HCT116 (cell line): ENCODE data around the gene TOPBP1. TPM values are rescaled to one million over a fixed set of nuclear protein-coding genes. Genes with fewer than 3 reads are reported as not detected.

Source experiments
- ATAC-seq: fragments of 200-7000 bp; cut with Tn5 transposase; 2 replicates; pipeline ENCODE4 v1.9.1; 2020; ENCODE audit warnings: mild to moderate bottlenecking, moderate library complexity
- BruUV-seq: library from RNA; stranded (reverse); fragments of 400-500 nt; replicated peaks from 2 replicates; lab custom pipeline; 2021; lab: Mats Ljungman, UMichigan
- CTCF ChIA-PET: fragments of 300-600 bp; sonication (Branson Sonifier 250); formaldehyde crosslinking; loops from one replicate; lab custom pipeline; 2021; ENCODE audit warnings: antibody characterized with exemption; lab: Charles Lee
- POLR2A ChIA-PET: fragments of 300-600, 350-600 bp; sonication (Branson Sonifier 250); formaldehyde crosslinking; loops from one replicate; lab custom pipeline; 2021; ENCODE audit warnings: antibody characterized with exemption; lab: Charles Lee
- RAD21 ChIA-PET, 2 experiments: fragments of 300-600 bp; sonication (Branson Sonifier 250); formaldehyde crosslinking; loops; one replicate each; lab custom pipeline; 2023; ENCODE audit warnings: low total read pairs in 2 of 2; ENCODE audit not compliant: uncharacterized antibody in 2 of 2, unreplicated experiment in 2 of 2, low non-redundant PET in 1 of 2; lab: Charles Lee
- DNase-seq: peaks from one replicate; pipeline ENCODE4 v3.0.0-alpha.2; 2010; ENCODE audit warnings: low read depth, low spot score
- H2AFZ ChIP-seq: fragments of 200-600 bp; shearing (Covaris generic), sonication (generic); 2 replicates; pipeline ENCODE4 v1.6.1; 2017; ENCODE audit warnings: low read depth, mixed run types, mixed read lengths, antibody characterized with exemption, low read length; ENCODE audit not compliant: poor library complexity, severe bottlenecking
- H3K27ac ChIP-seq: 2 replicates; pipeline ENCODE4 v1.5.1; 2012; ENCODE audit warnings: low read depth, low read length
- H3K27me3 ChIP-seq: fragments of 200-600 bp; sonication (generic); 2 replicates; pipeline ENCODE4 v1.6.1; 2016; ENCODE audit warnings: mixed run types, low read length, mixed read lengths; ENCODE audit not compliant: insufficient read depth
- H3K36me3 ChIP-seq, 2 experiments: fragments of 200-500 bp in 1 of 2; fragments of 200-600 bp in 1 of 2; sonication (Bioruptor generic) in 1 of 2; sonication (generic) in 1 of 2; 2 replicates each; pipeline versions ENCODE4 v1.5.1 to v1.6.1; 2014 to 2016; ENCODE audit warnings: low read length in 2 of 2, inconsistent platforms in 1 of 2, mixed read lengths in 1 of 2, mixed run types in 1 of 2; ENCODE audit not compliant: insufficient read depth in 2 of 2, control insufficient read depth in 1 of 2
- H3K4me1 ChIP-seq, 2 experiments: fragments of 200-600 bp in 1 of 2; sonication (generic) in 1 of 2; 2 replicates each; pipeline versions ENCODE4 v1.5.1 to v1.6.1; 2012 to 2017; ENCODE audit warnings: low read length in 2 of 2, inconsistent platforms in 1 of 2, mild to moderate bottlenecking in 1 of 2, mixed read lengths in 1 of 2, mixed run types in 1 of 2, moderate library complexity in 1 of 2; ENCODE audit not compliant: insufficient read depth in 2 of 2, control insufficient read depth in 1 of 2
- H3K4me2 ChIP-seq: fragments of 200-600 bp; sonication (generic); 2 replicates; pipeline ENCODE4 v1.6.1; 2017; ENCODE audit warnings: mixed run types, low read length, mixed read lengths
- H3K4me3 ChIP-seq, 2 experiments: fragments of 200-600 bp in 1 of 2; sonication (generic) in 1 of 2; replicated peaks in 1 of 2; 2 replicates each; pipeline ENCODE4 v1.5.1; 2011 to 2016; ENCODE audit warnings: low read length in 2 of 2, control low read depth in 1 of 2, low read depth in 1 of 2, mild to moderate bottlenecking in 1 of 2, mixed read lengths in 1 of 2, mixed run types in 1 of 2
- H3K79me2 ChIP-seq: fragments of 200-600 bp; sonication (generic); 2 replicates; pipeline ENCODE4 v1.6.1; 2017; ENCODE audit warnings: mild to moderate bottlenecking, mixed run types, low read length, moderate library complexity, mixed read lengths; ENCODE audit not compliant: insufficient read depth
- H3K9ac ChIP-seq: fragments of 200-600 bp; sonication (generic); 2 replicates; pipeline ENCODE4 v1.6.1; 2016; ENCODE audit warnings: low read length, mixed read lengths
- H3K9me2 ChIP-seq: fragments of 200-600 bp; sonication (generic), shearing (Covaris generic); 2 replicates; pipeline ENCODE4 v1.6.1; 2017; ENCODE audit warnings: mixed run types, mild to moderate bottlenecking, moderate library complexity; ENCODE audit not compliant: insufficient read depth
- H3K9me3 ChIP-seq, 2 experiments: fragments of 200-500 bp in 1 of 2; fragments of 200-600 bp in 1 of 2; sonication (Bioruptor generic) in 1 of 2; sonication (generic) in 1 of 2; 2 replicates each; pipeline ENCODE4 v1.6.1; 2014 to 2017; ENCODE audit warnings: low read length in 2 of 2, mixed read lengths in 2 of 2, inconsistent platforms in 1 of 2, low read depth in 1 of 2, mild to moderate bottlenecking in 1 of 2, mixed run types in 1 of 2, moderate library complexity in 1 of 2; ENCODE audit not compliant: control insufficient read depth in 1 of 2, insufficient read depth in 1 of 2
- H4K20me1 ChIP-seq: fragments of 200-600 bp; sonication (generic), shearing (Covaris generic); 2 replicates; pipeline ENCODE4 v1.6.1; 2017; ENCODE audit warnings: mixed run types, mild to moderate bottlenecking, moderate library complexity; ENCODE audit not compliant: insufficient read depth
- CBX3 ChIP-seq: IDR thresholded peaks from 2 replicates; pipeline ENCODE4 v1.6.1; 2012; ENCODE audit warnings: low read depth
- CEBPB ChIP-seq: IDR thresholded peaks from 2 replicates; pipeline ENCODE4 v1.6.1; 2012; ENCODE audit warnings: low read depth
- EZH2 ChIP-seq: fragments of 200-600 bp; sonication (generic); IDR thresholded peaks from 2 replicates; pipeline ENCODE4 v1.6.1; 2017; ENCODE audit warnings: antibody characterized with exemption, mixed run types
- FOSL1 ChIP-seq: IDR thresholded peaks from 2 replicates; pipeline ENCODE4 v1.6.1; 2012; ENCODE audit warnings: low read depth
- JUND ChIP-seq: IDR thresholded peaks from 2 replicates; pipeline ENCODE4 v1.6.1; 2012
- POLR2A ChIP-seq: IDR thresholded peaks from 2 replicates; pipeline ENCODE4 v1.7.0; 2011; ENCODE audit warnings: borderline replicate concordance; ENCODE audit not compliant: insufficient read depth, insufficient read length; ENCODE audit errors: extremely low read depth
- POLR2AphosphoS5 ChIP-seq: IDR thresholded peaks from 2 replicates; pipeline ENCODE4 v1.6.1; 2011; ENCODE audit warnings: mild to moderate bottlenecking, low read depth, low read length, moderate library complexity
- RAD21 ChIP-seq: IDR thresholded peaks from 2 replicates; pipeline ENCODE4 v1.6.1; 2012; ENCODE audit warnings: low read depth, mild to moderate bottlenecking
- SP1 ChIP-seq: IDR thresholded peaks from 2 replicates; pipeline ENCODE4 v1.6.1; 2012; ENCODE audit warnings: low read depth
- TCF7L2 ChIP-seq: IDR thresholded peaks from 2 replicates; pipeline ENCODE4 v1.7.0; 2011; ENCODE audit warnings: borderline replicate concordance, inconsistent platforms; ENCODE audit not compliant: insufficient read depth, insufficient read length; ENCODE audit errors: extremely low read depth
- ZFX ChIP-seq: fragments of 450-650 bp; IDR thresholded peaks from 2 replicates; pipeline ENCODE4 v1.6.1; 2017
- intact Hi-C: fragments of 100-400 bp; cut with micrococcal nuclease; formaldehyde crosslinking; loops from 2 replicates; pipeline ENCODE4 v1.10.0; 2022
- total RNA-seq: library from RNA; stranded (reverse); gene quantifications from one replicate; pipeline ENCODE4 v1.2.1, GENCODE V29; 2021; ENCODE audit not compliant: unreplicated experiment
- TF ChIP-seq, protein P1 (sequence below): IDR thresholded peaks from 2 replicates; pipeline ENCODE4 v1.6.1; 2012; ENCODE audit warnings: low read depth
- TF ChIP-seq, protein P2 (sequence below): IDR thresholded peaks from 2 replicates; pipeline ENCODE4 v1.6.1; 2012

Gene TOPBP1
- total RNA-seq, 1 experiment from 2014 or later, result 42.2 TPM

DNA sequence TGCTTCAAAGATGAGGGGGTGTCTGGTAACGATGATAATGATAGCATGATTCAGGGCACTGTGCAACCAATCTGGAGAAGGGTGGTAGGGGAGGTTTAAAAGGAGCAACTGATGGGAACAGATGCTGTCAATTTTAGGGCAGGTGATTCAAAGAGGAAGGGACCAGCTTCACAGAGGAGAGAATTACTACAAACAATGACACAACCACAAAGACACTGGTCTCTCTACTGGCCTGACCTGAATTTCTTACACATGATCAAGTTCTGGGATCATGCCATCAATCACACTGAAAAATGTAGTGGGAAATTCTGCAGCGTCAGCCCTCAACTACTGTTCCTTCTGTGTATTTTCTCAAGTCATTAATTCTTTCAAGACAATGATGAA lies 90.8 kb downstream of the TOPBP1 start:
- Histone ChIP-seq H3K4me2 (0 out of 2 replicates have a peak overlapping the region, but pooled peaks have one; percentile 65), H3K9me2 (no peaks in the 10 kb centered on the region), H2AFZ (no peak overlapping the region), H4K20me1 (peaks cover 12% of the 10 kb centered on the region; the same call in 1 of the 2 replicates), H3K9ac (no peak overlapping the region), H3K36me3 (peaks cover 4 to 6% of the 10 kb centered on the region in 2 experiments), H3K79me2 (peaks cover 18% of the 10 kb centered on the region), H3K9me3 (no peaks in the 10 kb centered on the region), H3K27me3 (no peaks in the 10 kb centered on the region), H3K4me3 (no peak overlapping the region)
- intact Hi-C loops, result loop anchor here (5.0 kb wide), 1 partner anchor 849 kb away; the partner anchor contains the start of gene NPHP3
- no peak for ATAC-seq
- CTCF ChIA-PET, result no interaction called here
- TF ChIP-seq EZH2 (no peak), JUND (no peak), POLR2AphosphoS5 (no peak), SP1 (no peak), ZFX (no peak), RAD21 (no peak), CBX3 (no peak), FOSL1 (no peak), CEBPB (no peak), POLR2A (no peak), TCF7L2 (no peak)
- TF ChIP-seq, protein P1, sequence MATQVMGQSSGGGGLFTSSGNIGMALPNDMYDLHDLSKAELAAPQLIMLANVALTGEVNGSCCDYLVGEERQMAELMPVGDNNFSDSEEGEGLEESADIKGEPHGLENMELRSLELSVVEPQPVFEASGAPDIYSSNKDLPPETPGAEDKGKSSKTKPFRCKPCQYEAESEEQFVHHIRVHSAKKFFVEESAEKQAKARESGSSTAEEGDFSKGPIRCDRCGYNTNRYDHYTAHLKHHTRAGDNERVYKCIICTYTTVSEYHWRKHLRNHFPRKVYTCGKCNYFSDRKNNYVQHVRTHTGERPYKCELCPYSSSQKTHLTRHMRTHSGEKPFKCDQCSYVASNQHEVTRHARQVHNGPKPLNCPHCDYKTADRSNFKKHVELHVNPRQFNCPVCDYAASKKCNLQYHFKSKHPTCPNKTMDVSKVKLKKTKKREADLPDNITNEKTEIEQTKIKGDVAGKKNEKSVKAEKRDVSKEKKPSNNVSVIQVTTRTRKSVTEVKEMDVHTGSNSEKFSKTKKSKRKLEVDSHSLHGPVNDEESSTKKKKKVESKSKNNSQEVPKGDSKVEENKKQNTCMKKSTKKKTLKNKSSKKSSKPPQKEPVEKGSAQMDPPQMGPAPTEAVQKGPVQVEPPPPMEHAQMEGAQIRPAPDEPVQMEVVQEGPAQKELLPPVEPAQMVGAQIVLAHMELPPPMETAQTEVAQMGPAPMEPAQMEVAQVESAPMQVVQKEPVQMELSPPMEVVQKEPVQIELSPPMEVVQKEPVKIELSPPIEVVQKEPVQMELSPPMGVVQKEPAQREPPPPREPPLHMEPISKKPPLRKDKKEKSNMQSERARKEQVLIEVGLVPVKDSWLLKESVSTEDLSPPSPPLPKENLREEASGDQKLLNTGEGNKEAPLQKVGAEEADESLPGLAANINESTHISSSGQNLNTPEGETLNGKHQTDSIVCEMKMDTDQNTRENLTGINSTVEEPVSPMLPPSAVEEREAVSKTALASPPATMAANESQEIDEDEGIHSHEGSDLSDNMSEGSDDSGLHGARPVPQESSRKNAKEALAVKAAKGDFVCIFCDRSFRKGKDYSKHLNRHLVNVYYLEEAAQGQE, result no peak
- TF ChIP-seq, protein P2, sequence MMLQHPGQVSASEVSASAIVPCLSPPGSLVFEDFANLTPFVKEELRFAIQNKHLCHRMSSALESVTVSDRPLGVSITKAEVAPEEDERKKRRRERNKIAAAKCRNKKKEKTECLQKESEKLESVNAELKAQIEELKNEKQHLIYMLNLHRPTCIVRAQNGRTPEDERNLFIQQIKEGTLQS, result no peak
- TF ChIP-seq, all 23 proteins: peak for 0
- H3K4me1 ChIP-seq, result peaks cover 40 to 63% of the 10 kb centered on the region in 2 experiments
- BruUV-seq, result no TSS peak
- H3K27ac ChIP-seq, result no peak overlapping the region
- RAD21 ChIA-PET, result no interaction called here
- no peak for DNase-seq
- POLR2A ChIA-PET, result interaction anchor here (1.2 kb wide), 1 partner anchor 76 kb away, joined by 3 read pairs; no protein-coding TSS in a partner anchor
